Mesenchymal stem cell (in vitro differentiated cells and primary cell): ENCODE results near the gene TMEM240.
A peak's percentile ranks its signal among the peaks of the same experiment; 100 is the strongest.

Experiments used
- DNase-seq: peaks from one replicate; pipeline ENCODE4 v3.0.0-alpha.2; 2013
- H2AFZ ChIP-seq: one replicate; pipeline ENCODE4 v1.6.1; 2013; ENCODE audit warnings: low read depth, mild to moderate bottlenecking, control low read depth, inconsistent platforms, low read length, moderate library complexity
- H2AK5ac ChIP-seq: 2 replicates; pipeline ENCODE4 v1.6.1; 2013; ENCODE audit warnings: low read length, moderate library complexity, mild to moderate bottlenecking, inconsistent platforms; ENCODE audit not compliant: severe bottlenecking
- H2BK120ac ChIP-seq: one replicate; pipeline ENCODE4 v1.6.1; 2013; ENCODE audit warnings: low read depth, mild to moderate bottlenecking, inconsistent platforms, low read length, moderate library complexity
- H2BK12ac ChIP-seq, 2 experiments: one replicate each; pipeline ENCODE4 v1.6.1; 2013; ENCODE audit warnings: inconsistent platforms in 2 of 2, low read length in 2 of 2, mild to moderate bottlenecking in 2 of 2, moderate library complexity in 2 of 2, control low read depth in 1 of 2
- H2BK15ac ChIP-seq: one replicate; pipeline ENCODE4 v1.6.1; 2013; ENCODE audit warnings: mild to moderate bottlenecking, low read depth, inconsistent platforms; ENCODE audit not compliant: poor library complexity, severe bottlenecking
- H2BK5ac ChIP-seq: 2 replicates; pipeline ENCODE4 v1.6.1; 2013; ENCODE audit warnings: low read depth, mild to moderate bottlenecking, low read length, control low read depth, inconsistent platforms; ENCODE audit not compliant: poor library complexity, severe bottlenecking
- H3K14ac ChIP-seq, 2 experiments: one replicate each; pipeline ENCODE4 v1.6.1; 2013; ENCODE audit warnings: inconsistent platforms in 2 of 2, low read length in 2 of 2, control low read depth in 1 of 2, mild to moderate bottlenecking in 1 of 2, moderate library complexity in 1 of 2
- H3K18ac ChIP-seq, 2 experiments: one replicate each; pipeline ENCODE4 v1.6.1; 2013; ENCODE audit warnings: inconsistent platforms in 2 of 2, low read length in 2 of 2, control low read depth in 1 of 2, low read depth in 1 of 2, mild to moderate bottlenecking in 1 of 2
- H3K23ac ChIP-seq, 2 experiments: one replicate each; pipeline ENCODE4 v1.6.1; 2013; ENCODE audit warnings: inconsistent platforms in 2 of 2, low read length in 2 of 2, mild to moderate bottlenecking in 2 of 2, moderate library complexity in 2 of 2, control low read depth in 1 of 2
- H3K27ac ChIP-seq: 2 replicates; pipeline ENCODE4 v1.5.1; 2013; ENCODE audit warnings: mild to moderate bottlenecking, moderate library complexity, low read length, control low read depth, inconsistent platforms; ENCODE audit not compliant: poor library complexity, severe bottlenecking
- H3K27me3 ChIP-seq, 2 experiments: 2 replicates each; pipeline versions ENCODE4 v1.6.1 to v1.7.0; 2013; ENCODE audit warnings: low read length in 2 of 2, mild to moderate bottlenecking in 2 of 2, moderate library complexity in 2 of 2, control low read depth in 1 of 2, inconsistent platforms in 1 of 2; ENCODE audit not compliant: control insufficient read depth in 1 of 2, insufficient read depth in 1 of 2
- H3K36me3 ChIP-seq, 2 experiments: 2 replicates each; pipeline versions ENCODE4 v1.6.1 to v1.7.0; 2013; ENCODE audit warnings: low read length in 2 of 2, control low read depth in 1 of 2, inconsistent platforms in 1 of 2, low read depth in 1 of 2, mild to moderate bottlenecking in 1 of 2; ENCODE audit not compliant: insufficient read depth in 2 of 2, control insufficient read depth in 1 of 2
- H3K4ac ChIP-seq, 2 experiments: one replicate each; pipeline ENCODE4 v1.6.1; 2013; ENCODE audit warnings: inconsistent platforms in 2 of 2, low read length in 2 of 2, mild to moderate bottlenecking in 2 of 2, moderate library complexity in 2 of 2, control low read depth in 1 of 2, low read depth in 1 of 2
- H3K4me1 ChIP-seq: 2 replicates; pipeline ENCODE4 v1.6.1; 2013; ENCODE audit warnings: low read depth, low read length, control low read depth; ENCODE audit not compliant: control insufficient read depth, insufficient read depth
- H3K4me2 ChIP-seq: 2 replicates; pipeline ENCODE4 v1.6.1; 2013; ENCODE audit warnings: low read length, mild to moderate bottlenecking, inconsistent platforms; ENCODE audit not compliant: poor library complexity, severe bottlenecking
- H3K4me3 ChIP-seq, 2 experiments: 2 replicates each; pipeline versions ENCODE4 v1.5.1 to v1.7.0; 2013; ENCODE audit warnings: low read length in 2 of 2, mild to moderate bottlenecking in 2 of 2, control low read depth in 1 of 2, low read depth in 1 of 2; ENCODE audit not compliant: insufficient read depth in 1 of 2
- H3K79me1 ChIP-seq: replicated peaks from 2 replicates; pipeline ENCODE4 v1.6.1; 2013; ENCODE audit warnings: mild to moderate bottlenecking, control low read depth, low read length, inconsistent platforms; ENCODE audit not compliant: poor library complexity, severe bottlenecking
- H3K9ac ChIP-seq: 2 replicates; pipeline ENCODE4 v1.7.0; 2013; ENCODE audit warnings: mild to moderate bottlenecking, low read length, moderate library complexity
- H3K9me3 ChIP-seq: 2 replicates; pipeline ENCODE4 v1.7.0; 2013; ENCODE audit warnings: mild to moderate bottlenecking, low read length; ENCODE audit not compliant: control insufficient read depth
- H4K8ac ChIP-seq: one replicate; pipeline ENCODE4 v1.6.1; 2013; ENCODE audit warnings: inconsistent platforms, mild to moderate bottlenecking, low read length, moderate library complexity
- H4K91ac ChIP-seq: one replicate; pipeline ENCODE4 v1.6.1; 2013; ENCODE audit warnings: mild to moderate bottlenecking, low read length, inconsistent platforms
- WGBS: methylation state at CpG from one replicate; pipeline ENCODE4 v1.1.7; 2013; ENCODE audit warnings: mixed read lengths; 5-methylcytosine and 5-hydroxymethylcytosine counted together

TMEM240 gene

GRCh38 chr1:1578371-1578940 lies 38.0 kb upstream of the TMEM240 start:
- DNase-seq = no peak
- Histone ChIP-seq H4K8ac (no peak overlapping the region), H3K4me3 (no peak overlapping the region), H3K9ac (no peak overlapping the region), H2BK5ac (no peak overlapping the region), H4K91ac (no peak overlapping the region), H3K9me3 (no peaks in the 10 kb centered on the region), H3K27ac (no peak overlapping the region), H3K27me3 (peaks cover 23 to 36% of the 10 kb centered on the region in 2 experiments), H2BK12ac (no peak overlapping the region), H3K23ac (no peak overlapping the region), H3K36me3 (no peaks in the 10 kb centered on the region), H3K4me2 (no peak overlapping the region), H2AK5ac (no peak overlapping the region), H2BK15ac (no peak overlapping the region), H3K14ac (no peak overlapping the region), H2AFZ (no peak overlapping the region), H3K4me1 (peaks cover 4% of the 10 kb centered on the region), H3K79me1 (peaks cover 5% of the 10 kb centered on the region), H2BK120ac (no peak overlapping the region), H3K18ac (no peak overlapping the region), H3K4ac (no peak overlapping the region)
- WGBS = 92% methylated on average over 13 of the region's 13 CpGs

DNA sequence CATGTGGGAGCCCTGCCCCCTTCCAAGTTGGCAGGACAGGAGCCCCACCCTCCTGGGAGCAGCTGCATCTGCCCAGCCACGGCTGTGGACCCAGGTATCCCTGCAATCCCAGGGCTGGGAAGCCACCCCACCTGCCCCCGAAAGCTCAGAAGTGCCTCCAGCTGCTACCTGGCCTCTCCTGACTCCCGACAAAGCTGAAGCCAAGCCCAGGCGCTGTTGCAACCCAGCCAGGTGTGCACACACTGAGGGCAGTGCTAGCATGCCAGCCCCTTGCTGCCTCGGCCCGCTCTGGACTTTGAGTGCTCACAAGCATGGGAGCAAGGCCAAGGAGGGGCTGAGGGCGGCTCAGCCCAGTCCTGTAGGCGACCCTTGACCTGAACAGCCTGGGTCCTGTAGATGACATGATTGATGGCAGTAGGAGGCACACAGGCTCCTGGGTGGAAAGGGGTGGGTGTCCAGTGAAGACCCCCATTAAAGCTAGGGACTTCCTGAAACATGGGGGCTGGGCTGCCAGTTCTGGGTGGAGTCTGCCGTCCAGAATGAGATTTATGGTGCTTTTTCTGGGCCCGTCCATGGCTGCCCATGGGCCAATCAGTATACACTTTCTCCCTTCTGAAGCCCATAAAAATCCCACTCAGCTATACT lies 37.1 kb upstream of the TMEM240 start:
- Histone ChIP-seq H2AFZ (no peak overlapping the region), H2BK120ac (no peak overlapping the region), H3K9ac (no peak overlapping the region), H3K36me3 (no peaks in the 10 kb centered on the region), H3K23ac (no peak overlapping the region), H3K9me3 (no peaks in the 10 kb centered on the region), H2AK5ac (no peak overlapping the region), H3K18ac (no peak overlapping the region), H2BK5ac (no peak overlapping the region), H3K79me1 (peaks cover 5% of the 10 kb centered on the region), H3K4me2 (no peak overlapping the region), H4K91ac (no peak overlapping the region), H2BK15ac (no peak overlapping the region), H3K27ac (no peak overlapping the region), H3K27me3 (peaks cover 13 to 31% of the 10 kb centered on the region in 2 experiments), H3K4me1 (peaks cover 9% of the 10 kb centered on the region), H3K4ac (no peak overlapping the region), H3K4me3 (no peak overlapping the region), H2BK12ac (no peak overlapping the region), H3K14ac (no peak overlapping the region), H4K8ac (no peak overlapping the region)
- no peak for DNase-seq
- WGBS = 56% methylated on average over 10 of the region's 10 CpGs

DNA sequence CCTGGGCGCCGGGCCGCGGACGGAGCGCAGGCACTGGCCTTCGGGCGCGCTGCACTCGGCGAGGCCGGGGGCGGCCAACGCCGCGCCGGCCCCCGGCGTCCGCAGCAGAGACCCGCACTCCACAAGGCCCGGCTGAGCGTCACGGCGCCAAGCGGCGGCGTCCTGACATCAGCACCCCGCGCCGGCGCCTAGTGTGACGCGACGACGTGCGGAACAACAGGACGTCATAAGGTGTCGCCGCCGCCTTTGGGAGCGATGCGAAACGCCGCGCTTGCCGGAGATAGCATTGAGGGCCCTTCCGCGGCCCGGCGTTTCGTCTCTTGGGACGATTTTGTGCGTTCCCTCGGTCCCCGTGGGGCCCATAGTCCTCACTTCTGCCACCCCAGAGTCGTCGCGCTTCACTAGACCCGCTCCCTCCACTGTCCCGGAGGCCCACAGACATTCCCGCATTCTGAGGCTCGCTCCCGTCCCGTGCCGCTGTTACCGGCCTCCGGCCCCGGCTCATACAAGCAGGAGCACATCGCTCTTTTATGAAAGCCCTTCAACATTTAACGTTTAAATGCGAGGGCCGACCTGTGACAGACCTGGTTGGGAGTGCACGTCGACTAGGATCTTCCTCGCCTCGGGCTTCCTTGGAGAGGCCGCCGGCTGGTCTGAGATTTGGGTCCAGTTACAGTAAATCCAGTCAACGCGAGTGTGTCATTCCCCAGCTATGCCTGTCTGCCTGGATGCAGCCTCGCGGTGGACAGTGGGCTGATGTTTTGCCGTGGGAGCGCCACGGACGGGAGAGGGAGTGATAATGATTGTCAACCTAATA lies 34.5 kb upstream of the TMEM240 start, which contains the start of gene SSU72:
TSS of gene SSU72 (minus strand) at position 143 of the 817 bp plus-strand sequence. CDS start 306 bp downstream, outside the sequence.
- peak within 1 kb of the TSS; percentile 91 for H2BK5ac ChIP-seq

More for the DNA sequence above, 34.5 kb upstream of the TMEM240 start, which contains the start of gene SSU72:
- peak within 1 kb of the TSS; percentile 100 for H3K9ac ChIP-seq
- peak within 1 kb of the TSS; percentile 98 for H4K91ac ChIP-seq
- H3K18ac ChIP-seq = peak within 1 kb of the TSS; percentile 69 to 94
- H3K23ac ChIP-seq = peak within 1 kb of the TSS; percentile 20 to 95
- peak; percentile 94 for DNase-seq
- H3K27me3 ChIP-seq = peaks cover 7 to 17% of the 10 kb centered on the region in 2 experiments
- H3K36me3 ChIP-seq = peaks cover 9 to 11% of the 10 kb centered on the region in 2 experiments
- peak within 1 kb of the TSS; percentile 98 for H2BK120ac ChIP-seq
- peak within 1 kb of the TSS; percentile 89 for H3K27ac ChIP-seq
- H3K4me1 ChIP-seq = peaks cover 9% of the 10 kb centered on the region
- 3% methylated on average over 84 of the region's 87 CpGs for WGBS
- peak within 1 kb of the TSS in 1 of 2 experiments; percentile 95 for H3K14ac ChIP-seq
- peak within 1 kb of the TSS; percentile 95 for H2AFZ ChIP-seq
- H4K8ac ChIP-seq = peak within 1 kb of the TSS; percentile 100
- H3K4me2 ChIP-seq = peak within 1 kb of the TSS; percentile 76
- H3K9me3 ChIP-seq = no peaks in the 10 kb centered on the region
- H2BK15ac ChIP-seq = peak within 1 kb of the TSS; percentile 94
- peak within 1 kb of the TSS; percentile 88 to 97 for H3K4ac ChIP-seq
- peak within 1 kb of the TSS; percentile 64 for H2AK5ac ChIP-seq
- H3K4me3 ChIP-seq = peak within 1 kb of the TSS; percentile 92 to 98
- peak within 1 kb of the TSS in 1 of 2 experiments; percentile 57 for H2BK12ac ChIP-seq
- H3K79me1 ChIP-seq = peaks cover 5% of the 10 kb centered on the region
